Measurements from ENCODE around the gene REV3L. TPM values are rescaled to one million over a fixed set of nuclear protein-coding genes. Genes with fewer than 3 reads are reported as not detected.

REV3L gene
- total and polyA plus RNA-seq, 12 donors: 5.6 to 25.8 (median 13.9) TPM

GRCh38 chr6:111461860-111462259 is 21.2 kb downstream of the REV3L start:
- TF ChIP-seq CTCF (IDR thresholded peaks at IDR 0.05): no peak
- Histone ChIP-seq H3K27me3 (no peaks in the 10 kb centered on the region), H3K4me3 (no peak overlapping the region), H3K4me1 (peaks cover 0 to 31% (median 29%) of the 10 kb centered on the region in 9 donors), H3K36me3 (peaks cover 0 to 38% (median 0%) of the 10 kb centered on the region in 9 donors), H3K9me3 (peaks cover 0 to 27% (median 10%) of the 10 kb centered on the region in 11 donors), H3K27ac (peak overlapping the region in 3 of 10 donors; percentile 36 to 82 (median 60))
- no peak for DNase-seq
- ATAC-seq: peak in 1 of 8 donors; percentile 12
- intact Hi-C loops (cut with DNase I): no loop called here

- Histone ChIP-seq H3K4me1 (peaks cover 0 to 46% (median 36%) of the 10 kb centered on the region in 9 donors), H3K9me3 (peaks cover 0 to 27% (median 10%) of the 10 kb centered on the region in 11 donors), H3K27ac (no peak overlapping the region), H3K36me3 (peaks cover 0 to 28% (median 0%) of the 10 kb centered on the region in 9 donors), H3K27me3 (no peaks in the 10 kb centered on the region), H3K4me3 (no peak overlapping the region)
- no peak for ATAC-seq
- no peak for TF ChIP-seq CTCF (IDR thresholded peaks at IDR 0.05)
- no peak for DNase-seq
- intact Hi-C loops (cut with DNase I): no loop called here
Measured at GRCh38 chr6:111458670-111459232, 24.3 kb downstream of the REV3L start.

- H3K4me1 ChIP-seq: peaks cover 0 to 22% (median 14%) of the 10 kb centered on the region in 9 donors
- intact Hi-C loops (cut with DNase I): no loop called here
- WGBS, 2 donors: 24 to 37% methylated on average over 2 of the region's 2 CpGs
- no peak overlapping the region for H3K4me3 ChIP-seq
- no peak for ATAC-seq
- no peak overlapping the region for H3K27ac ChIP-seq
- peaks cover 0 to 28% (median 0%) of the 10 kb centered on the region in 9 donors for H3K36me3 ChIP-seq
- no peak for TF ChIP-seq CTCF (IDR thresholded peaks at IDR 0.05)
- no peaks in the 10 kb centered on the region for H3K27me3 ChIP-seq
- DNase-seq: no peak
- peaks cover 0 to 27% (median 10%) of the 10 kb centered on the region in 11 donors for H3K9me3 ChIP-seq
Measured at GRCh38 chr6:111456208-111456607, 26.8 kb downstream of the REV3L start.

- Histone ChIP-seq H3K4me1 (peaks cover 0 to 29% (median 10%) of the 10 kb centered on the region in 9 donors), H3K36me3 (no peaks in the 10 kb centered on the region), H3K9me3 (no peaks in the 10 kb centered on the region), H3K27ac (no peak overlapping the region), H3K27me3 (no peaks in the 10 kb centered on the region), H3K4me3 (no peak overlapping the region)
- DNase-seq (no peak), ATAC-seq (no peak)
- intact Hi-C loops (cut with DNase I): no loop called here
- TF ChIP-seq CTCF (IDR thresholded peaks at IDR 0.05): no peak
- 80 to 94% methylated on average over 2 of the region's 2 CpGs for WGBS, 2 donors
Measured at GRCh38 chr6:111450636-111451035, 32.4 kb downstream of the REV3L start.
